HepG2 (cell line): ENCODE data around the gene FCHO1. TPM values are rescaled to one million over a fixed set of nuclear protein-coding genes. Genes with fewer than 3 reads are reported as not detected.

ENCODE experiments used
- CHD4 ChIP-seq: fragments of 200-600 bp; sonication (generic); IDR thresholded peaks from 2 replicates; pipeline ENCODE4 v1.7.0; 2017; ENCODE audit warnings: mild to moderate bottlenecking, low read length, borderline replicate concordance
- FOSL1 ChIP-seq: sonication (generic); formaldehyde crosslinking; IDR thresholded peaks from 2 replicates; pipeline ENCODE4 v1.9.0; 2021; ENCODE audit warnings: missing genetic modification reagents, borderline replicate concordance
- FOXO4 ChIP-seq: sonication (generic); formaldehyde crosslinking; conservative IDR thresholded peaks from 2 replicates; pipeline ENCODE4 v1.8.1; 2023; ENCODE audit warnings: missing genetic modification reagents
- GLMP ChIP-seq: sonication (generic); formaldehyde crosslinking; IDR thresholded peaks from 2 replicates; pipeline ENCODE4 v1.9.0; 2021; ENCODE audit warnings: missing genetic modification reagents, mild to moderate bottlenecking, borderline replicate concordance
- GTF3A ChIP-seq: sonication (generic); formaldehyde crosslinking; conservative IDR thresholded peaks from 2 replicates; pipeline ENCODE4 v1.4.0; 2020; ENCODE audit warnings: mild to moderate bottlenecking, missing genetic modification reagents
- HDAC1 ChIP-seq: sonication (generic); formaldehyde crosslinking; IDR thresholded peaks from 2 replicates; pipeline ENCODE4 v1.5.1; 2020; ENCODE audit warnings: mild to moderate bottlenecking, missing genetic modification reagents
- HOMEZ ChIP-seq: IDR thresholded peaks from 2 replicates; pipeline ENCODE4 v1.6.1; 2016; ENCODE audit warnings: low read depth
- IKZF4 ChIP-seq: sonication (generic); formaldehyde crosslinking; IDR thresholded peaks from 2 replicates; pipeline ENCODE4 v1.5.1; 2020; ENCODE audit warnings: borderline replicate concordance, mild to moderate bottlenecking, low read depth, missing genetic modification reagents; ENCODE audit errors: not compliant biosample characterization
- KLF11 ChIP-seq: IDR thresholded peaks from 2 replicates; pipeline ENCODE4 v1.6.1; 2016; ENCODE audit warnings: missing compliant biosample characterization
- MYC ChIP-seq: sonication (generic); formaldehyde crosslinking; IDR thresholded peaks from 2 replicates; pipeline ENCODE4 v1.9.0; 2021; ENCODE audit warnings: missing genetic modification reagents, borderline replicate concordance
- POLR2AphosphoS2 ChIP-seq: IDR thresholded peaks from 2 replicates; pipeline ENCODE4 v1.6.1; 2011; ENCODE audit warnings: low read depth, low read length, improper control_type of control experiment
- RELA ChIP-seq: sonication (generic); formaldehyde crosslinking; IDR thresholded peaks from 2 replicates; pipeline ENCODE4 v1.4.0; 2020; ENCODE audit warnings: missing genetic modification reagents
- RFXANK ChIP-seq: IDR thresholded peaks from 2 replicates; pipeline ENCODE4 v1.6.1; 2016
- SNAI1 ChIP-seq: sonication (generic); formaldehyde crosslinking; IDR thresholded peaks from 2 replicates; pipeline ENCODE4 v1.5.0; 2020; ENCODE audit warnings: mild to moderate bottlenecking, missing genetic modification reagents, borderline replicate concordance
- ZBTB7B ChIP-seq: sonication (generic); formaldehyde crosslinking; IDR thresholded peaks from 2 replicates; pipeline ENCODE4 v1.4.0; 2020; ENCODE audit warnings: missing genetic modification reagents
- ZKSCAN8 ChIP-seq: IDR thresholded peaks from 2 replicates; pipeline ENCODE4 v1.6.1; 2016; ENCODE audit warnings: borderline replicate concordance, missing genetic modification reagents, missing compliant biosample characterization
- ZNF276 ChIP-seq: sonication (generic); formaldehyde crosslinking; IDR thresholded peaks from 2 replicates; pipeline ENCODE4 v1.4.0; 2020; ENCODE audit warnings: mild to moderate bottlenecking, low read depth, missing genetic modification reagents
- ZNF292 ChIP-seq: sonication (generic); formaldehyde crosslinking; IDR thresholded peaks from 2 replicates; pipeline ENCODE4 v1.8.1; 2022; ENCODE audit warnings: mild to moderate bottlenecking, low read depth, missing genetic modification reagents, borderline replicate concordance
- ZNF629 ChIP-seq: sonication (generic); formaldehyde crosslinking; conservative IDR thresholded peaks from 2 replicates; pipeline ENCODE4 v1.5.0; 2020; ENCODE audit warnings: missing genetic modification reagents
- ZSCAN29 ChIP-seq: sonication (generic); formaldehyde crosslinking; conservative IDR thresholded peaks from 2 replicates; pipeline ENCODE4 v1.4.0; 2020; ENCODE audit warnings: mild to moderate bottlenecking, missing genetic modification reagents
- polyA plus RNA-seq, 8 experiments: library from polyadenylated mRNA; depleted of rRNA in 3 of 8; stranded (reverse) in 7 of 8; unstranded in 1 of 8; fragments of >200 nt; fragmentation: Illumina TruSeq in 4 of 8; extraction: Trizol in 4 of 8; gene quantifications; 2 replicates each; pipeline versions ENCODE4 v1.2.1 to v1.2.3, GENCODE V29; 2011 to 2016; ENCODE audit warnings: low read depth in 4 of 8, missing spikeins in 1 of 8, mixed read lengths in 1 of 8; ENCODE audit not compliant: insufficient read depth in 1 of 8
- total RNA-seq, 5 experiments: library from RNA; depleted of rRNA; stranded (reverse); fragments of >200 nt; fragmentation: Illumina TruSeq; extraction: Trizol; gene quantifications; 2 replicates each; pipeline ENCODE4 v1.2.3, GENCODE V29; 2016; ENCODE audit warnings: low read depth in 1 of 5
- TF ChIP-seq, protein P1 (sequence below): sonication (generic); formaldehyde crosslinking; IDR thresholded peaks from 2 replicates; pipeline ENCODE4 v1.4.0; 2020; ENCODE audit warnings: missing genetic modification reagents, borderline replicate concordance
- TF ChIP-seq, protein P2 (sequence below): sonication (generic); formaldehyde crosslinking; IDR thresholded peaks from 2 replicates; pipeline ENCODE4 v1.5.0; 2020; ENCODE audit warnings: missing genetic modification reagents

FCHO1 gene
- total and polyA plus RNA-seq, 2 of the 13 experiments (the other 11 are each of a cell fraction or from before 2014, with no cell fraction given), result 1.3 to 3.1 TPM

- TF ChIP-seq ZBTB7B (no peak), POLR2AphosphoS2 (no peak), ZNF276 (CRISPR knock-in tag) (no peak), ZKSCAN8 (CRISPR knock-in tag) (0 out of 2 replicates have a peak, but pooled peaks have one; percentile 57), GTF3A (CRISPR knock-in tag) (no peak), FOSL1 (CRISPR knock-in tag) (no peak), ZSCAN29 (CRISPR knock-in tag) (no peak), RELA (CRISPR knock-in tag) (no peak), CHD4 (peak; percentile 93), ZNF629 (CRISPR knock-in tag) (peak; percentile 96), SNAI1 (no peak), RFXANK (CRISPR knock-in tag) (no peak), HOMEZ (no peak), FOXO4 (CRISPR knock-in tag) (no peak), KLF11 (CRISPR knock-in tag) (no peak), IKZF4 (CRISPR knock-in tag) (no peak), ZNF292 (no peak), MYC (CRISPR knock-in tag) (no peak), HDAC1 (CRISPR knock-in tag) (0 out of 2 replicates have a peak, but pooled peaks have one; percentile 21), GLMP (no peak)
- TF ChIP-seq, protein P1, sequence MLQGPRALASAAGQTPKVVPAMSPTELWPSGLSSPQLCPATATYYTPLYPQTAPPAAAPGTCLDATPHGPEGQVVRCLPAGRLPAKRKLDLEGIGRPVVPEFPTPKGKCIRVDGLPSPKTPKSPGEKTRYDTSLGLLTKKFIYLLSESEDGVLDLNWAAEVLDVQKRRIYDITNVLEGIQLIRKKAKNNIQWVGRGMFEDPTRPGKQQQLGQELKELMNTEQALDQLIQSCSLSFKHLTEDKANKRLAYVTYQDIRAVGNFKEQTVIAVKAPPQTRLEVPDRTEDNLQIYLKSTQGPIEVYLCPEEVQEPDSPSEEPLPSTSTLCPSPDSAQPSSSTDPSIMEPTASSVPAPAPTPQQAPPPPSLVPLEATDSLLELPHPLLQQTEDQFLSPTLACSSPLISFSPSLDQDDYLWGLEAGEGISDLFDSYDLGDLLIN (CRISPR knock-in tag), result no peak
- TF ChIP-seq, protein P2, sequence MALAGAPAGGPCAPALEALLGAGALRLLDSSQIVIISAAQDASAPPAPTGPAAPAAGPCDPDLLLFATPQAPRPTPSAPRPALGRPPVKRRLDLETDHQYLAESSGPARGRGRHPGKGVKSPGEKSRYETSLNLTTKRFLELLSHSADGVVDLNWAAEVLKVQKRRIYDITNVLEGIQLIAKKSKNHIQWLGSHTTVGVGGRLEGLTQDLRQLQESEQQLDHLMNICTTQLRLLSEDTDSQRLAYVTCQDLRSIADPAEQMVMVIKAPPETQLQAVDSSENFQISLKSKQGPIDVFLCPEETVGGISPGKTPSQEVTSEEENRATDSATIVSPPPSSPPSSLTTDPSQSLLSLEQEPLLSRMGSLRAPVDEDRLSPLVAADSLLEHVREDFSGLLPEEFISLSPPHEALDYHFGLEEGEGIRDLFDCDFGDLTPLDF, result no peak
These were observed 2.2 kb upstream of the FCHO1 start (continued) for GRCh38 chr19:17748884-17749638.
